Activated CD8-positive, alpha-beta memory T cell treated with anti-CD3 and anti-CD28 coated beads, Interleukin-2, amount 50 U/mL, for 48 hours (primary cell): ENCODE results near the gene RSPO3.

Experiments used
- DNase-seq: peaks from one replicate; pipeline ENCODE4 v3.0.0-alpha.2; 2020

RSPO3 gene

GRCh38 chr6:127164036-127164435 lies 45.6 kb downstream of the RSPO3 start:
- no peak for DNase-seq

- DNase-seq = no peak
These were observed 46.1 kb downstream of the RSPO3 start for GRCh38 chr6:127164565-127164964.

GRCh38 chr6:127173156-127173940 lies 54.9 kb downstream of the RSPO3 start:
- DNase-seq = no peak

- no peak for DNase-seq
These were observed 57.7 kb downstream of the RSPO3 start for GRCh38 chr6:127176146-127176545.

- DNase-seq = no peak
These were observed 58.8 kb downstream of the RSPO3 start for GRCh38 chr6:127177030-127177922.

GRCh38 chr6:127177923-127178231 lies 59.4 kb downstream of the RSPO3 start:
- DNase-seq = no peak

- DNase-seq = no peak
These were observed 60.3 kb downstream of the RSPO3 start for GRCh38 chr6:127178746-127179145.

GRCh38 chr6:127180426-127180825 lies 62.0 kb downstream of the RSPO3 start:
- no peak for DNase-seq

- DNase-seq = no peak
These were observed 64.0 kb downstream of the RSPO3 start for GRCh38 chr6:127182501-127182900.

GRCh38 chr6:127185437-127185995 lies 67.0 kb downstream of the RSPO3 start:
- DNase-seq = no peak

GRCh38 chr6:127186889-127187288 lies 68.4 kb downstream of the RSPO3 start:
- peak; percentile 89 for DNase-seq

GRCh38 chr6:127188744-127189143 lies 70.3 kb downstream of the RSPO3 start:
- DNase-seq = no peak

GRCh38 chr6:127190552-127190951 lies 72.1 kb downstream of the RSPO3 start:
- no peak for DNase-seq

- DNase-seq = no peak
These were observed 73.2 kb downstream of the RSPO3 start for GRCh38 chr6:127191716-127192115.

GRCh38 chr6:127192911-127193541 lies 74.6 kb downstream of the RSPO3 start:
- no peak for DNase-seq

GRCh38 chr6:127195833-127196232 lies 77.4 kb downstream of the RSPO3 start:
- DNase-seq = no peak

- no peak for DNase-seq
These were observed 80.1 kb downstream of the RSPO3 start for GRCh38 chr6:127198549-127198948.

GRCh38 chr6:127199470-127199869 lies 81.0 kb downstream of the RSPO3 start:
- no peak for DNase-seq

GRCh38 chr6:127200114-127200513 lies 81.6 kb downstream of the RSPO3 start:
- DNase-seq = no peak

- DNase-seq = no peak
These were observed 82.8 kb downstream of the RSPO3 start for GRCh38 chr6:127201321-127201720.

- no peak for DNase-seq
These were observed 84.2 kb downstream of the RSPO3 start for GRCh38 chr6:127202676-127203075.

- no peak for DNase-seq
These were observed 85.8 kb downstream of the RSPO3 start for GRCh38 chr6:127204281-127204680.

- DNase-seq = no peak
These were observed 86.6 kb downstream of the RSPO3 start for GRCh38 chr6:127205036-127205435.
